HepG2 (cell line): ENCODE results near the gene WDR53. TPM values are rescaled to one million over a fixed set of nuclear protein-coding genes. Genes with fewer than 3 reads are reported as not detected.

Source experiments
- CEBPB ChIP-seq: IDR thresholded peaks from 2 replicates; pipeline ENCODE4 v1.6.1; 2011; ENCODE audit warnings: low read depth, low read length, improper control_type of control experiment, borderline replicate concordance
- ELF3 ChIP-seq: IDR thresholded peaks from 2 replicates; pipeline ENCODE4 v1.6.1; 2016; ENCODE audit warnings: missing genetic modification reagents, missing compliant biosample characterization
- ESRRA ChIP-seq: sonication (generic); formaldehyde crosslinking; IDR thresholded peaks from 2 replicates; pipeline ENCODE4 v1.5.1; 2020; ENCODE audit warnings: mild to moderate bottlenecking, low read depth, missing genetic modification reagents
- FOXP4 ChIP-seq: sonication (generic); formaldehyde crosslinking; IDR thresholded peaks from 2 replicates; pipeline ENCODE4 v1.4.0; 2020; ENCODE audit warnings: missing genetic modification reagents
- GATAD1 ChIP-seq: IDR thresholded peaks from 2 replicates; pipeline ENCODE4 v1.6.1; 2016; ENCODE audit warnings: missing genetic modification reagents, missing compliant biosample characterization
- HINFP ChIP-seq: sonication (generic); formaldehyde crosslinking; IDR thresholded peaks from 2 replicates; pipeline ENCODE4 v1.4.0; 2020; ENCODE audit warnings: low read depth, mild to moderate bottlenecking, missing genetic modification reagents
- HIVEP1 ChIP-seq: sonication (generic); formaldehyde crosslinking; IDR thresholded peaks from 2 replicates; pipeline ENCODE4 v1.4.0; 2020; ENCODE audit warnings: mild to moderate bottlenecking, missing genetic modification reagents
- HNRNPK ChIP-seq: fragments of 200-400 bp; formaldehyde crosslinking; IDR thresholded peaks from 2 replicates; pipeline ENCODE4 v1.6.1; 2018; ENCODE audit warnings: low read length, low read depth, moderate library complexity, mild to moderate bottlenecking; ENCODE audit not compliant: poor library complexity, severe bottlenecking
- KAT8 ChIP-seq: IDR thresholded peaks from 2 replicates; pipeline ENCODE4 v1.6.1; 2016; ENCODE audit warnings: missing genetic modification reagents, missing compliant biosample characterization
- PPARG ChIP-seq: conservative IDR thresholded peaks from 2 replicates; pipeline ENCODE4 v1.6.1; 2016; ENCODE audit warnings: missing biosample characterization, missing genetic modification reagents
- RBAK ChIP-seq: sonication (generic); formaldehyde crosslinking; IDR thresholded peaks from 2 replicates; pipeline ENCODE4 v1.5.1; 2020; ENCODE audit warnings: mild to moderate bottlenecking, missing genetic modification reagents
- SALL2 ChIP-seq: sonication (generic); formaldehyde crosslinking; IDR thresholded peaks from 2 replicates; pipeline ENCODE4 v1.8.1; 2023; ENCODE audit warnings: mild to moderate bottlenecking, missing genetic modification reagents, inconsistent platforms
- SP5 ChIP-seq: IDR thresholded peaks from 2 replicates; pipeline ENCODE4 v1.6.1; 2016; ENCODE audit warnings: low read depth, borderline replicate concordance
- TEAD3 ChIP-seq: optimal IDR thresholded peaks from 2 replicates; pipeline ENCODE3; 2016; ENCODE audit warnings: borderline replicate concordance
- YEATS2 ChIP-seq: sonication (generic); formaldehyde crosslinking; IDR thresholded peaks from 2 replicates; pipeline ENCODE4 v1.4.0; 2020; ENCODE audit warnings: missing genetic modification reagents, borderline replicate concordance
- ZBTB10 ChIP-seq: sonication (generic); formaldehyde crosslinking; IDR thresholded peaks from 2 replicates; pipeline ENCODE4 v1.4.0; 2020; ENCODE audit warnings: missing genetic modification reagents, borderline replicate concordance
- ZBTB25 ChIP-seq: IDR thresholded peaks from 2 replicates; pipeline ENCODE4 v1.6.1; 2018; ENCODE audit warnings: missing genetic modification reagents
- ZC3H13 ChIP-seq: sonication (generic); formaldehyde crosslinking; IDR thresholded peaks from 2 replicates; pipeline ENCODE4 v1.8.1; 2023; ENCODE audit warnings: mild to moderate bottlenecking, missing genetic modification reagents, moderate library complexity
- ZNF263 ChIP-seq: sonication (generic); formaldehyde crosslinking; IDR thresholded peaks from 2 replicates; pipeline ENCODE4 v1.4.0; 2020; ENCODE audit warnings: missing genetic modification reagents
- ZNF558 ChIP-seq: sonication (generic); formaldehyde crosslinking; IDR thresholded peaks from 2 replicates; pipeline ENCODE4 v1.9.0; 2022; ENCODE audit warnings: mild to moderate bottlenecking, missing genetic modification reagents, borderline replicate concordance
- ZNF678 ChIP-seq: sonication (generic); formaldehyde crosslinking; IDR thresholded peaks from 2 replicates; pipeline ENCODE4 v1.4.0; 2020; ENCODE audit warnings: mild to moderate bottlenecking, missing genetic modification reagents
- ZNF709 ChIP-seq: sonication (generic); formaldehyde crosslinking; IDR thresholded peaks from 2 replicates; pipeline ENCODE4 v1.5.0; 2020; ENCODE audit warnings: mild to moderate bottlenecking, missing genetic modification reagents
- ZNF724P ChIP-seq: sonication (generic); formaldehyde crosslinking; IDR thresholded peaks from 2 replicates; pipeline ENCODE4 v1.8.0; 2022; ENCODE audit warnings: missing genetic modification reagents, borderline replicate concordance
- polyA plus RNA-seq, 8 experiments: library from polyadenylated mRNA; depleted of rRNA in 3 of 8; stranded (reverse) in 7 of 8; unstranded in 1 of 8; fragments of >200 nt; fragmentation: Illumina TruSeq in 4 of 8; extraction: Trizol in 4 of 8; gene quantifications; 2 replicates each; pipeline versions ENCODE4 v1.2.1 to v1.2.3, GENCODE V29; 2011 to 2016; ENCODE audit warnings: low read depth in 4 of 8, missing spikeins in 1 of 8, mixed read lengths in 1 of 8; ENCODE audit not compliant: insufficient read depth in 1 of 8
- total RNA-seq, 5 experiments: library from RNA; depleted of rRNA; stranded (reverse); fragments of >200 nt; fragmentation: Illumina TruSeq; extraction: Trizol; gene quantifications; 2 replicates each; pipeline ENCODE4 v1.2.3, GENCODE V29; 2016; ENCODE audit warnings: low read depth in 1 of 5

WDR53 gene
- total and polyA plus RNA-seq, 2 of the 13 experiments (the other 11 are each of a cell fraction or from before 2014, with no cell fraction given): 3.5 to 7.7 TPM

GRCh38 chr3:196568246-196569002 lies at the start of gene WDR53, which contains the start of gene FBXO45 (continued):
- TF ChIP-seq ZNF709 (CRISPR knock-in tag) (0 out of 2 replicates have a peak, but pooled peaks have one; percentile 41), ZBTB10 (CRISPR knock-in tag) (0 out of 2 replicates have a peak, but pooled peaks have one; percentile 28), GATAD1 (CRISPR knock-in tag) (peak; percentile 99), ZNF263 (CRISPR knock-in tag) (no peak), SP5 (CRISPR knock-in tag) (peak; percentile 31; the same call in 1 of the 2 replicates), KAT8 (peak; percentile 99), ELF3 (CRISPR knock-in tag) (peak; percentile 80), TEAD3 (CRISPR knock-in tag) (peak; percentile 80), ZBTB25 (peak; percentile 85), ZC3H13 (no peak), FOXP4 (CRISPR knock-in tag) (peak; percentile 57), HIVEP1 (CRISPR knock-in tag) (0 out of 2 replicates have a peak, but pooled peaks have one; percentile 42), SALL2 (CRISPR knock-in tag) (peak; percentile 86), HINFP (CRISPR knock-in tag) (peak; percentile 50; the same call in 1 of the 2 replicates), ZNF678 (CRISPR knock-in tag) (0 out of 2 replicates have a peak, but pooled peaks have one; percentile 76), HNRNPK (peak; percentile 30), ZNF724P (CRISPR knock-in tag) (peak; percentile 86; the same call in 1 of the 2 replicates), YEATS2 (CRISPR knock-in tag) (peak; percentile 96), CEBPB (no peak), PPARG (CRISPR knock-in tag) (peak; percentile 51; the same call in 1 of the 2 replicates), RBAK (CRISPR knock-in tag) (no peak), ESRRA (CRISPR knock-in tag) (0 out of 2 replicates have a peak, but pooled peaks have one; percentile 68), ZNF558 (CRISPR knock-in tag) (0 out of 2 replicates have a peak, but pooled peaks have one; percentile 21)
